ENCODE data around the gene ERP29. TPM values are rescaled to one million over a fixed set of nuclear protein-coding genes. Genes with fewer than 3 reads are reported as not detected.
"Not testable (repeated sequence)": the region's sequence is repeated elsewhere in the genome, so short reads cannot be mapped to it uniquely, and the experiment has no call there.

The ERP29 gene
- total RNA-seq, 4 donors from 2014 or later: 12.9 to 36.5 (median 29.7) TPM

DNA sequence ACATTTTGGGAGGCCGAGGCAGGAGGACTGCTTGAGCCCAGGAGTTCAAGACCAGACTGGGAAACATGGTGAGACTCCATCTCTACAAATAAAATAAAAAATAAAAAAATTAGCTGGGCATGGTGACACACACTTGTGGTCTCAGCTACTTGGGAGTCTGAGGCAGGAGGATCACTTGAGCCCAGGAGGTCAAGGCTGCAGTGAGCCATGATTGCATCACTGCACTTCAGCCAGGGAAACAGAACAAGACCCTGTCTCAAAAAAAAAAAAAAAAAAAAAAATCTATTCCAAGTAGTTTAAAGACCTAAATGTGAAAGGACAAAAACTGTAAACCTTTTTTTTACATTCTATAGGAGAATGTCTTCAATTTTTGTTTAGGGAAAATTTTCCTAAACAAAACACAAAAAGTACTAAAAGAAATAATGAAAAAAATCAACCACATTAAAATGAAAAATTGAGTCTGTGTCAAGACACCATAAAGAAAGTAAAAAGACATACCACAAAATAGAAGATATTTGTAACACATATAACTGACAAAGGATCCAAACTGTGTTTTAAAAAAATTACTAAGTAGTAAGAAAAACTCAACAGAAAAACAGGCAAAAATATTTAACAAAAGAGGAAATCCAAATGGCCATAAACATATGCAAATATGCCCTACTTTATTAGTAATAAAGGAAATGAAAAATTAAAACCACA lies 17.3 kb upstream of the ERP29 start:
- H3K9me3 ChIP-seq: no peaks in the 10 kb centered on the region
- no peak for DNase-seq (ENCODE audit: low spot score in 2 of 2)
- no peak for TF ChIP-seq CTCF (IDR thresholded peaks at IDR 0.05)
- no peaks in the 10 kb centered on the region for H3K27me3 ChIP-seq
- no peak overlapping the region for H3K4me3 ChIP-seq
- H3K4me1 ChIP-seq: peaks cover 0 to 9% (median 0%) of the 10 kb centered on the region in 4 donors
- H3K36me3 ChIP-seq: peaks cover 0 to 11% (median 0%) of the 10 kb centered on the region in 3 donors
- H3K27ac ChIP-seq: no peak overlapping the region
- 93 to 100% methylated on average over 1 of the region's 1 CpG for WGBS, 2 donors

- Histone ChIP-seq H3K4me1 (peaks cover 0 to 9% (median 3%) of the 10 kb centered on the region in 4 donors), H3K4me3 (no peak overlapping the region), H3K9me3 (no peaks in the 10 kb centered on the region), H3K27me3 (no peaks in the 10 kb centered on the region), H3K27ac (no peak overlapping the region), H3K36me3 (peaks cover 0 to 12% (median 0%) of the 10 kb centered on the region in 3 donors)
- DNase-seq (ENCODE audit: low spot score in 2 of 2): no peak
- TF ChIP-seq POLR2A (IDR thresholded peaks at IDR 0.05) (no peak), EP300 (IDR thresholded peaks at IDR 0.05) (no peak), CTCF (IDR thresholded peaks at IDR 0.05) (no peak)
- 96% methylated on average over 2 of the region's 2 CpGs for WGBS, 2 donors
Measured at GRCh38 chr12:111997300-111997699, 15.9 kb upstream of the ERP29 start.

DNA sequence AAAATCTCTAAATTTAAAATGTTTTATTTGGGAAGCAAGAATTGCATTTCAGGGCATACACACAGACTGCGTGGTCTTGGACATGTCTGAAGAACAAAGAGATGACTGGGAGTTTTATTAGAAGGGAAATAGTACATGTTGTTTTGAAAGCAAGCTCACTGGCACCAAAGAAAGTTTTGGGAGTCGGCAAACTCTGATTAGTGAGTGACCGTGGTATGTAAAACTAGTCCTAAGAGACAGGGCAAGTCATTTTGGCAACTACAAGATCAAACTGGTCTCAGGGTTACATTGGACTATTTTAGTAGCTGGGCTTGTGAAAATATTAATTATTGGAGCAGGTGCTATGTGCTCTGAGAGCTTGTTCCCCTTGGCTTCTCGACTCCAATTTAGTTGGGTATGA lies 15.2 kb upstream of the ERP29 start:
- Histone ChIP-seq H3K27ac (no peak overlapping the region), H3K9me3 (no peaks in the 10 kb centered on the region), H3K27me3 (no peaks in the 10 kb centered on the region), H3K36me3 (peaks cover 0 to 13% (median 0%) of the 10 kb centered on the region in 3 donors), H3K4me1 (peaks cover 0 to 9% (median 3%) of the 10 kb centered on the region in 4 donors), H3K4me3 (no peak overlapping the region)
- TF ChIP-seq POLR2A (IDR thresholded peaks at IDR 0.05) (no peak), CTCF (IDR thresholded peaks at IDR 0.05) (no peak), EP300 (IDR thresholded peaks at IDR 0.05) (no peak)
- WGBS, 2 donors: 83 to 91% methylated on average over 4 of the region's 4 CpGs
- no peak for DNase-seq (ENCODE audit: low spot score in 2 of 2)

GRCh38 chr12:111999129-111999528 lies 14.1 kb upstream of the ERP29 start:
- peaks cover 0 to 17% (median 0%) of the 10 kb centered on the region in 3 donors for H3K36me3 ChIP-seq
- DNase-seq (ENCODE audit: low spot score in 2 of 2); H3K4me1 ChIP-seq; H3K27ac ChIP-seq; H3K9me3 ChIP-seq; H3K27me3 ChIP-seq; H3K4me3 ChIP-seq: not testable (repeated sequence)
- WGBS, 2 donors: 77 to 85% methylated on average over 9 of the region's 9 CpGs

DNA sequence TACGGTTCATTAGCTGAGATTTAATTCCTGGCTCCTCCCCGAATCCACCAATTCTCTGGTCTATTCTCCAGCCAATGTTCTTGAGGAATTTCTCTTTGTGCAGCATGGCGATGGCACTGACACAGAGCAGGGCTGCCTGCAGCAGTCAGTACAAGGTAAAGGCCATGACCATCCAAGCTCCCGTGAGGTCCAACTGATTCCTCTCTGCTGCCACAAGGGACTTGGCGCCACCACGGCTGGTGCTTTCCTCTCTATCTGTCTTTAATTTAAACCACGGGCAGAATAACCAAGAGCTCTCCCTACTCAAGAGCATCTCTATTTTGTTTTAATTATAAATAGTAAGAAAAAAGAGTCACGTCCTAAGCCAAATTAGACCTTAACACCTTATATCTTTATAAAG lies 12.4 kb upstream of the ERP29 start:
- 88 to 91% methylated on average over 8 of the region's 8 CpGs for WGBS, 2 donors
- peaks cover 0 to 21% (median 0%) of the 10 kb centered on the region in 3 donors for H3K36me3 ChIP-seq
- TF ChIP-seq EP300 (IDR thresholded peaks at IDR 0.05) (no peak), POLR2A (IDR thresholded peaks at IDR 0.05) (no peak), CTCF (IDR thresholded peaks at IDR 0.05) (no peak)
- H3K9me3 ChIP-seq: no peaks in the 10 kb centered on the region
- H3K4me1 ChIP-seq: peaks cover 0 to 10% (median 0%) of the 10 kb centered on the region in 4 donors
- DNase-seq (ENCODE audit: low spot score in 2 of 2): no peak
- H3K27me3 ChIP-seq: no peaks in the 10 kb centered on the region
- H3K4me3 ChIP-seq: no peak overlapping the region
- no peak overlapping the region for H3K27ac ChIP-seq

Measured in tibial nerve (tissue), 4 donors.